Activated CD8-positive, alpha-beta memory T cell treated with anti-CD3 and anti-CD28 coated beads, Interleukin-2, amount 50 U/mL, for 48 hours (primary cell): Measurements from ENCODE around the gene SLC12A8.

Source experiments
- DNase-seq: peaks from one replicate; pipeline ENCODE4 v3.0.0-alpha.2; 2020

SLC12A8 gene

DNA sequence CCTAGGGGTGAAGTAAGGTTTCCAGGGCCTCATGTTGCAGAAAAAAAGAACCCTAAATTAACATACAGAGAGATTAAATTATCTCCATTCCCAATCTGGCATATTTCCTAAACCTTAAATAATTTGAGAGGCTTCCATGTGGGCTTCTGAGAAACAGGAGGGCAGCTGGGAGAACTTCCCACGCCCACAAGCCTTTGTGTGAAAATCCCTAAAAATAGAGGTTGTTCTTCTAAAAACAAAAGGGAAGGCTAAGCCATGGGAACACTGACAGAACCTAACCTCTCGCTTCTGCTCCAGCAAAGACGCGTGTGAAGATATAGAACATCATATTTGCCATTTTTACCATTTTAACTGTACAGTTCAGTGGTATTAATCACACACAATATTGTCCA lies 812 bp upstream of the SLC12A8 start:
- DNase-seq: no peak

- no peak for DNase-seq
These were observed 448 bp downstream of the SLC12A8 start for GRCh38 chr3:125212091-125212508.

- DNase-seq: no peak
These were observed 941 bp downstream of the SLC12A8 start for GRCh38 chr3:125211523-125212090.

- no peak for DNase-seq
These were observed 4.5 kb downstream of the SLC12A8 start for GRCh38 chr3:125207949-125208568.

DNA sequence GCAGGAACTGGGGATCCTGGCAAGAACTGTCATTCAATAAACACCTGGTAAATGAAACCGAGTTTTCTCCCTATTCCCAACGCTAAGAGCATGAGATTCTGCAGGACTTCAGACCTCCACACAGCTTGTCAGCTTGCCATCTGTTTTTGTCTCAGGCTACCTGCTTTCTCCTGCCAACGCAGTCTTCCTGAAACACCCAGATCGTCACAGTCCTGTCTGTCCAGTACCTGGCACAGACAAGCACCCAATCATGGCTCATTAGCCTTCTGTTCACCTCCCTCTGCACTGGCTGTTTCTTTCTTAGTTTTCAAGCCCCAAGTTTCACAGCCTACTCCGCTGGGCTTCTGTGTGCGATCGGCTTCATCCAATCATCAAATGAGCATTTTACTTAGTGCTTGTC lies 5.0 kb downstream of the SLC12A8 start:
- DNase-seq: no peak

GRCh38 chr3:125206934-125207333 lies 5.6 kb downstream of the SLC12A8 start:
- DNase-seq: no peak

DNA sequence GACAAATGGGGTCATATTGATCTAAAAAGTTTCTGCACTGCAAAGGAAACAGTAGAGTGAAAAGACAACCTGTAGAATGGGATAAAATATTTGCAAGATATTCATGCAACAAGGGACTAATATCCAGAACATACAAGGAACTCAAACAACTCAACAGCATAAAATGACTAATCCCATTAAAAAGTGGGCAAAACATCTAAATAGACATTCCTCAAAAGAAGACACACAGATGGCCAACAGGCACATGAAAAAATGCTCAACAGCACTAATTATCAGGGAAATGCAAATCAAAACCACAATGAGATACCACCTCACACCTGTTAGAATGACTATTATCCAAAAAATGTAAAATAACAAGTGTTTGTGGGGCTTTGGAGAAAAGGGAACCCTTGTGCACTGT lies 8.8 kb downstream of the SLC12A8 start:
- no peak for DNase-seq

DNA sequence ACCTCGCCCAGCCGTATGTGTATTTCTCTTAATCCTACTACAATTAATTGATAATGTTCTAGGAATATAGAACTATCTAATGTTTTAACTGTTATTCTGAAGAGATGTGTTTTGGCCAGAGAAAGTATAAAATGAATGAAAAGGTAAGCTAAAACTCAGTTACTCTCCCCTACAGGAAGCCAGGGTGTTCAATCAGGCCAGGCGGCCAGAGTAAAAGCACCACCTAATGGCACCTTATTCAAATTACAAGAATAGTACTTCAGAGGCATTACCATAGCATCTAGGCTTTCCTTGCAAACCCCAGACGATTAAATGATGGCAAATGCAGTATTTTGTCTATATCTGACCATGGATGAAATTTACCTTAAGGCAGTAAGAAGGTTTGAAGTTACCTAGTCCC lies 10.4 kb downstream of the SLC12A8 start:
- DNase-seq: no peak

GRCh38 chr3:125200731-125201139 lies 11.8 kb downstream of the SLC12A8 start:
- no peak for DNase-seq

- DNase-seq: no peak
These were observed 17.5 kb downstream of the SLC12A8 start for GRCh38 chr3:125194849-125195601.

GRCh38 chr3:125194061-125194848 lies 18.3 kb downstream of the SLC12A8 start:
- no peak for DNase-seq

DNA sequence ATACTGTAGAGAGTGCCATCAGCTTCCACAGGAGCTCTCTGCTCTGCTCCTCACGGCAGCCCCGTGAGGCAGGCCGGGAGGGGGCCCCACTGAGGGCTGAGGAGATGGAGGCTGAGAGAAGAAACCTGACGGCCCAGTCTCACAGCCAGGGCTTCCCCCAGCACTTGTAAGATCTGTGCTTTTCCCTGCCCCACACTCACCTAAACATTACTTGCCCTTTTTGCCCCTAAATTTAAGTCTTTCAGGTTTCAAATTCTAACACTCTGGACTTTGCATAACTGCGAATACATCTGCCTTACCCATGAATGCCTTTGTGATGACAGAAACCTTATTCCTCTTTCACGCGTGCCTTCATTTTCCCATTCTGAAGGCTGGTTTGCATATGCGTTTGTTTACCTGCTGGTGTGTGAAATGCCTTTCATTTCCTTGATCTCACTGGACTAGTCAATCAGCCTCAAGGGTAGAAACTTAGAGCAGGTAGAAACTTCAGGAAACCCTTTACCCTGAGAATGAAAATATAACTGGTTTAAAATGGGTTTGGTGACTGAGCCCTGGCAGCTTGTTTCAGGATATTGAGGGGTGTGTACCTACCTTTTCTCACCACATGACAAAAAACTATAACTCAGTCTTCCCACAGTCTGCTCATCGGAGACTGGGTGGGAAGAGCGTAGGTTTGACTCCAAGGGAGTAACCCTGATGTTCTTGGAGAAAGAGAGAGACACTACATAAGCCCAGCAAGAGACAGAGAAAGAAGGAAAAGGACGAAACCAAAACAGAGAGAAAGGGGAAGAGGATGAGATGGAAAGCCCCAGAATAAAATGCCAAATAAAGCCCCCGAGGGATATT lies 20.1 kb downstream of the SLC12A8 start:
- DNase-seq: no peak

GRCh38 chr3:125191730-125192129 lies 20.8 kb downstream of the SLC12A8 start:
- DNase-seq: no peak

GRCh38 chr3:125191256-125191655 lies 21.3 kb downstream of the SLC12A8 start:
- DNase-seq: no peak

GRCh38 chr3:125190786-125191185 lies 21.8 kb downstream of the SLC12A8 start:
- no peak for DNase-seq

DNA sequence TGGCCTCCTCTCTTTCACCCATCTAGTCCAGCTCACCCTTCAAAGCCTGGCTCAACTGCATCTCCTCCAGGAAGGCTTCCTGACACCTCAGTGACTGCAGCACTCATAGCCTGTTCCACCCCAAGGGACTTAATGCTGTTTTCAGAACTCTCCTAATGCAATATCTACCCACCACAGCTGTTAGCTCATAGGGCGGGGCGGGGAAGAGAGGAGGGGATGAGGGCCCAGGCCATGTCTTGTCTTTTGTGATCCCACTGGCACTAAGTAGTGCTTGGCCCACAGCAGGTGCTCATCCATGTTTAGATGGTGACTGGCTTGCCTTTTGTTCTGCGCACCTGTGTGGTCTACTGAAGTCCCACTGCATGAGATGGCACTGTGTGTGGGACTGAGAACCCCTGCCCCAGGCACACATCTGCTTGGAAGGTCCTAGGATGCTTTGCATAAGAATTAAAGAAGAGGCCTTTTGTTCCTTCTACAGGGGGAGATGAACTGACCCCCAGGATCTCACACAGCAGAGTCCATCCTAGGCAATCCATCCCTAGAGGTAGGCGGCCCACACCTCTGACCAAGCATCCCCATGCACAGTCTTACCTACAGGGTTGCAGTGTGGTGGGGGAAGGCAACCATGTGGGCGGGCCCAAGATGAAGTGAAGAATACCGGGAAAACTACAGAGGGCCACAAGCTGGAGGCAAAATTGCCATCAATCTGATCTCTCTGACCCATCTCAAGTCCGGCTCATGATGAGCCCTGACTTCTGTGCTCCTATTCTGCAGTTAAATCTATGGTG lies 23.0 kb downstream of the SLC12A8 start:
- DNase-seq: no peak

GRCh38 chr3:125188955-125189354 lies 23.6 kb downstream of the SLC12A8 start:
- no peak for DNase-seq

GRCh38 chr3:125187599-125187910 lies 25.0 kb downstream of the SLC12A8 start:
- no peak for DNase-seq

- DNase-seq: no peak
These were observed 25.5 kb downstream of the SLC12A8 start for GRCh38 chr3:125186800-125187598.

DNA sequence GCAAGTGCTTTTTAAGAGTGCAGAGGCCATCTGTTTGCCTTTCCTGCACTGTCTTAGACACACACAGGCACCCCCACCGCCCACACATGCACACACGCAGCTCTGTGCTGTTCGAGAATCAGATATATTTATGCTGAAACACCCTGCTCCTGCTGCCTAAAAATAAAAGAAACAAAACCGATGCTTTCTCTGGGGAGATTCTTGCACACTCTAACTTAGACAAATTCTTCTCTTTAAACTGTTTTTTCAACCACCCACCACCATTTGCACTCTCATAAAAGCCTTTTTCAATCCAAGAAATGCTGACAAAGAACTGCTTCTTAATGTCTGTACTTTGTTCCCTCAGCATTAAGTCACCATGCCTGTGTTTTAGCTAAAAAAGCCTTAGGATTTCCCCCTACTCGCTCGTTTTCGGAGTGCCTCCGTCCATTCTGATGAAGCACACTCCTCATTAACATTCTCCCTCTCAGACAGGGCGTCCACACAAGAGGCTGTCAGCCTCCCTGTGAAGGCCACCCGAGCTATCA lies 26.2 kb downstream of the SLC12A8 start:
- no peak for DNase-seq

DNA sequence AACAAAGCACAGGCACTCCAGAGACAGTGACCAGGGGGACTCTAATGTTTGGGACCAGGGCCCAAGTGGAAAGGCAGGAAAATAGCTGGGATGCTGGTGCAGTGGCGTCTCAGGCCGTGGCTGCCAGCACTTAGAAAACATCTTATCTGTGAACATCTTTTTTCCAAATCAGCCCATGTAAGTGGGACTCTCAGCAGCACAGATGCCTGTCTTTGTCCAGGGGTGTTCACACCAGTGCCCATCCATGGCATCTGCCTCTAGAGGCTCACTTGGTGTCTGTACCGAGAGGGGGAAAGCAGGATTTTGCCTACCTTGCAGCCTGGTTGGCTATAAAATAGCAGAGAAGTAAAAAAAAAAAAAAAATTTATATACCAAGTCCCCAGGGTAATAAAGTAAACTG lies 26.7 kb downstream of the SLC12A8 start:
- no peak for DNase-seq
